Panc1 (cell line): ENCODE results near the gene OPHN1.

Source experiments
- POLR2AphosphoS5 ChIP-seq: IDR thresholded peaks from 2 replicates; pipeline ENCODE4 v1.6.1; 2012; ENCODE audit warnings: mild to moderate bottlenecking, low read depth, low read length, moderate library complexity
- REST ChIP-seq, 2 experiments: IDR thresholded peaks; 2 replicates each; pipeline ENCODE4 v1.6.1; 2011 to 2012; ENCODE audit warnings: low read depth in 2 of 2, control low read depth in 1 of 2, low read length in 1 of 2, mild to moderate bottlenecking in 1 of 2, moderate library complexity in 1 of 2; ENCODE audit not compliant: insufficient read depth in 1 of 2
- SIN3A ChIP-seq: IDR thresholded peaks from 2 replicates; pipeline ENCODE4 v1.6.1; 2012; ENCODE audit warnings: low read depth, mild to moderate bottlenecking, low read length, moderate library complexity, borderline replicate concordance; ENCODE audit not compliant: insufficient read depth
- TCF7L2 ChIP-seq: IDR thresholded peaks from 2 replicates; pipeline ENCODE4 v1.6.1; 2011; ENCODE audit warnings: mild to moderate bottlenecking, low read depth, low read length, inconsistent platforms
- TF ChIP-seq, protein P1 (sequence below): fragments of 450-650 bp; IDR thresholded peaks from 2 replicates; pipeline ENCODE4 v1.5.1; 2017; ENCODE audit warnings: mild to moderate bottlenecking

DNA sequence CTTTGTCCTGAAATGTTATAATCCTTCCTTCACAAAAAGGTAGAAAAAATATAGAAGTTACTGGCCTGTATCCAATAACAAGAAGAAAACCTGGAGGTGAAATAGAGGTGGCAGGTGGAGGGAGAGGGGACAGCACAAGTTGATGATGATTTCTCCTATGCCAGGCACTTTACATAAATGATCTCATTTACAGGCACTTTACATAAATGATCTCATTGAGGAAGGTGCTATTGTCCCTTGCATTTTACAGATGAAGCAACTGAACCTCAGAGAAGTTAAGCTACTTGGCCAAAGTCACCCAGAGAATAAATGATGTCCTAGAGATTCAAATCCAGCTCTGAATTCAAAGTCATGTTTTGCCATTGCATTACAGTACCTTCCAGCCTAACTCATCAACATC is 7.1 kb upstream of the OPHN1 start:
- TF ChIP-seq, protein P1, sequence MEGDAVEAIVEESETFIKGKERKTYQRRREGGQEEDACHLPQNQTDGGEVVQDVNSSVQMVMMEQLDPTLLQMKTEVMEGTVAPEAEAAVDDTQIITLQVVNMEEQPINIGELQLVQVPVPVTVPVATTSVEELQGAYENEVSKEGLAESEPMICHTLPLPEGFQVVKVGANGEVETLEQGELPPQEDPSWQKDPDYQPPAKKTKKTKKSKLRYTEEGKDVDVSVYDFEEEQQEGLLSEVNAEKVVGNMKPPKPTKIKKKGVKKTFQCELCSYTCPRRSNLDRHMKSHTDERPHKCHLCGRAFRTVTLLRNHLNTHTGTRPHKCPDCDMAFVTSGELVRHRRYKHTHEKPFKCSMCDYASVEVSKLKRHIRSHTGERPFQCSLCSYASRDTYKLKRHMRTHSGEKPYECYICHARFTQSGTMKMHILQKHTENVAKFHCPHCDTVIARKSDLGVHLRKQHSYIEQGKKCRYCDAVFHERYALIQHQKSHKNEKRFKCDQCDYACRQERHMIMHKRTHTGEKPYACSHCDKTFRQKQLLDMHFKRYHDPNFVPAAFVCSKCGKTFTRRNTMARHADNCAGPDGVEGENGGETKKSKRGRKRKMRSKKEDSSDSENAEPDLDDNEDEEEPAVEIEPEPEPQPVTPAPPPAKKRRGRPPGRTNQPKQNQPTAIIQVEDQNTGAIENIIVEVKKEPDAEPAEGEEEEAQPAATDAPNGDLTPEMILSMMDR, result no peak
- TF ChIP-seq POLR2AphosphoS5, result no peak
- no peak for TF ChIP-seq SIN3A
- TF ChIP-seq TCF7L2, result no peak
- TF ChIP-seq REST (IDR thresholded peaks at IDR 0.05; ENCODE audit: insufficient read depth in 1 of 2, low read depth in 2 of 2, low read length in 1 of 2), result no peak
